ENCODE data around the gene GPR151. TPM values are rescaled to one million over a fixed set of nuclear protein-coding genes. Genes with fewer than 3 reads are reported as not detected.

GPR151 gene
- total and polyA plus RNA-seq, 9 of the 15 experiments (the other 6 are each of a cell fraction or from before 2014, with no cell fraction given), result 0.06 TPM; not detected in 8

- peak; percentile 32 for ATAC-seq
- intact Hi-C loops (cut with micrococcal nuclease), result no loop called here
- DNase-seq (ENCODE audit: extremely low read depth in 1 of 4, low spot score in 3 of 4), result no peak
- CTCF ChIA-PET (ENCODE audit: low intra/inter-chr PET ratio), result no interaction called here
- Histone ChIP-seq H3K4me3 (no peak overlapping the region), H3K79me2 (ENCODE audit: control insufficient read depth, insufficient read depth, low read length) (no peaks in the 10 kb centered on the region), H3K9me3 (replicated peaks; ENCODE audit: control insufficient read depth, insufficient read depth, low read depth, low read length) (no peaks in the 10 kb centered on the region), H3K27me3 (ENCODE audit: control insufficient read depth in 2 of 2, insufficient read depth in 2 of 2, low read length in 2 of 2) (no peaks in the 10 kb centered on the region), H3K36me3 (ENCODE audit: control insufficient read depth, insufficient read depth, low read length) (peaks cover 83% of the 10 kb centered on the region; the same call in 2 of the 3 replicates), H3K9me1 (ENCODE audit: control insufficient read depth, insufficient read depth, low read length) (no peaks in the 10 kb centered on the region), H4K20me1 (replicated peaks; ENCODE audit: control insufficient read depth, insufficient read depth, low read length) (no peaks in the 10 kb centered on the region), H3K9ac (ENCODE audit: insufficient read depth in 1 of 2, low read depth in 2 of 2, low read length in 2 of 2) (no peak overlapping the region), H3K27ac (ENCODE audit: extremely low read depth, low read depth, low read length) (no peak overlapping the region), H2AFZ (ENCODE audit: low read depth, low read length) (no peak overlapping the region), H3K4me2 (ENCODE audit: insufficient read depth, low read length) (no peak overlapping the region), H3K4me1 (replicated peaks in 1 of 2; ENCODE audit: control insufficient read depth in 2 of 2, insufficient read depth in 2 of 2, low read length in 2 of 2) (no peaks in the 10 kb centered on the region)
- peak; percentile 64 for FAIRE-seq
- BruUV-seq (replicated peaks), result no TSS peak
- POLR2A ChIA-PET, result interaction anchor here (0.6 to 0.8 kb wide), 2 partner anchors 9 to 13 kb away, joined by 3 read pairs; no protein-coding TSS in a partner anchor
- TF ChIP-seq SUPT5H (IDR thresholded peaks at IDR 0.05) (peak; percentile 22; the same call in 1 of the 2 replicates), POLR2A (conservative IDR thresholded peaks at IDR 0.05) (peak; percentile 43), POLR2AphosphoS2 (IDR thresholded peaks at IDR 0.05; ENCODE audit: low read length) (0 out of 2 replicates have a peak, but pooled peaks have one; percentile 59), KDM1A (IDR thresholded peaks at IDR 0.05) (no peak)
- WGBS (ENCODE audit: insufficient coverage, low coverage, missing lambda C conversion rate), result 80% methylated on average over 3 of the region's 3 CpGs
- in situ Hi-C loops (cut with MboI), result no loop called here
Measured at GRCh38 chr5:146490089-146490843, 25.7 kb downstream of the GPR151 start.

DNA sequence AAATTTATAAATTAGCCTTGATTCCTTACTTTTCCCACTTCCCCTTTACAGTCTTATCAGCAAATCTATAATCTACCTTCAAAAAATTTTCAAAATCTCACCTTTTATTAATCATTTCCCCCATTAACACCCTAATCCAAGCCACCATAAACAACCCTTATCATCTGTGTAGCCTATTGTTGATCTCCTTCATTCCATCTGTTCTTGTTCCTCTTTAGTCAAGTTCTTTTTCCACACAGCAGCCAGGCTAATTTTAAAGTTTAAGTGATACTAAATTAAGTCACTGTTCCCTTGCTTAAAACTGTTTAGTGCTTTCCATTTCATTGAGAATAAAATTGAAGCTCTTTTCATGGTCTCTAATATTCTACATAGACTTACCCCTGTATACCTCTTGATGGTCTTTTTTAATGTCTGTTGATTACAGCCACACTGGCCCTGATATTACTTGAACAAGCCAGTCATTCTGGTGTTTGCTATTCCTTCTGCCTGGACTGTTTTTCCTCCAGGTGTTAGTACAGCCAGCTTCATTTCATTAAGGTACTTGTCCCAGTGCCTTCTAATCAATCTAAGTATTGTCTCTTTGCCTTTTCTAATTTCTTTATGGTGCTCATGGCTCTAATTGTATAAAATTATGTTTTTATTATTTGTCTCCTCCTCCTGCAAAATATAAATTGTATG, 31.1 kb downstream of the GPR151 start:
- FAIRE-seq (peak; percentile 26), ATAC-seq (no peak), DNase-seq (ENCODE audit: extremely low read depth in 1 of 4, low spot score in 3 of 4) (no peak)
- Histone ChIP-seq H3K4me2 (ENCODE audit: insufficient read depth, low read length) (no peak overlapping the region), H3K9ac (ENCODE audit: insufficient read depth in 1 of 2, low read depth in 2 of 2, low read length in 2 of 2) (no peak overlapping the region), H3K9me1 (ENCODE audit: control insufficient read depth, insufficient read depth, low read length) (no peaks in the 10 kb centered on the region), H3K4me3 (no peak overlapping the region), H3K79me2 (ENCODE audit: control insufficient read depth, insufficient read depth, low read length) (no peaks in the 10 kb centered on the region), H4K20me1 (replicated peaks; ENCODE audit: control insufficient read depth, insufficient read depth, low read length) (no peaks in the 10 kb centered on the region), H3K27ac (ENCODE audit: extremely low read depth, low read depth, low read length) (no peak overlapping the region), H2AFZ (ENCODE audit: low read depth, low read length) (no peak overlapping the region), H3K36me3 (ENCODE audit: control insufficient read depth, insufficient read depth, low read length) (peaks cover 87% of the 10 kb centered on the region), H3K4me1 (replicated peaks in 1 of 2; ENCODE audit: control insufficient read depth in 2 of 2, insufficient read depth in 2 of 2, low read length in 2 of 2) (no peaks in the 10 kb centered on the region), H3K9me3 (replicated peaks; ENCODE audit: control insufficient read depth, insufficient read depth, low read depth, low read length) (no peaks in the 10 kb centered on the region), H3K27me3 (ENCODE audit: control insufficient read depth in 2 of 2, insufficient read depth in 2 of 2, low read length in 2 of 2) (no peaks in the 10 kb centered on the region)
- ChIA-PET POLR2A (no interaction called here), CTCF (ENCODE audit: low intra/inter-chr PET ratio) (no interaction called here)
- TF ChIP-seq ZNF165 (CRISPR knock-in tag; IDR thresholded peaks at IDR 0.05; ENCODE audit: borderline replicate concordance) (no peak), ZNF316 (IDR thresholded peaks at IDR 0.05) (0 out of 2 replicates have a peak, but pooled peaks have one; percentile 3)
- BruUV-seq (replicated peaks), result no TSS peak
- in situ Hi-C loops (cut with MboI) (no loop called here), intact Hi-C loops (cut with micrococcal nuclease) (no loop called here)

Measured in K562 (cell line).